Neural cell (in vitro differentiated cells): ENCODE measurements around the gene MSI2. TPM values are rescaled to one million over a fixed set of nuclear protein-coding genes. Genes with fewer than 3 reads are reported as not detected.

Experiments used
- H2AFZ ChIP-seq: fragments of 200-600, 300-800 bp; sonication (generic), shearing (Covaris generic); 2 replicates; pipeline ENCODE4 v1.6.0; 2014; ENCODE audit warnings: low read depth, mild to moderate bottlenecking, antibody characterized with exemption, low read length, moderate library complexity
- H3F3A ChIP-seq: fragments of 200-600 bp; shearing (Covaris generic); 2 replicates; pipeline ENCODE4 v1.6.1; 2016; ENCODE audit warnings: mild to moderate bottlenecking, moderate library complexity, mixed read lengths, antibody characterized with exemption, low read length; ENCODE audit not compliant: insufficient read depth, poor library complexity, severe bottlenecking
- H3K27ac ChIP-seq: fragments of 200-600, 300-800 bp; sonication (generic), shearing (Covaris generic); 2 replicates; pipeline ENCODE4 v1.5.1; 2014; ENCODE audit warnings: mild to moderate bottlenecking, low read length, moderate library complexity
- H3K27me3 ChIP-seq: fragments of 300-800, 200-600 bp; sonication (generic), shearing (Covaris generic); 2 replicates; pipeline ENCODE4 v1.6.0; 2014; ENCODE audit warnings: mild to moderate bottlenecking, low read depth, low read length, moderate library complexity; ENCODE audit not compliant: insufficient read depth
- H3K36me3 ChIP-seq: fragments of 300-800, 200-600 bp; sonication (generic), shearing (Covaris generic); 2 replicates; pipeline ENCODE4 v1.5.1; 2014; ENCODE audit warnings: mild to moderate bottlenecking, antibody characterized with exemption, low read length, moderate library complexity; ENCODE audit not compliant: insufficient read depth
- H3K4me2 ChIP-seq: fragments of 300-800, 200-600 bp; sonication (generic), shearing (Covaris generic); 2 replicates; pipeline ENCODE4 v1.6.0; 2014; ENCODE audit warnings: mild to moderate bottlenecking, low read length
- H3K4me3 ChIP-seq: fragments of 300-800, 200-600 bp; sonication (generic), shearing (Covaris generic); 2 replicates; pipeline ENCODE4 v1.5.1; 2014; ENCODE audit warnings: mild to moderate bottlenecking, low read length, moderate library complexity
- H3K79me2 ChIP-seq: fragments of 200-600 bp; shearing (Covaris generic); replicated peaks from 2 replicates; pipeline ENCODE4 v1.6.0; 2014; ENCODE audit warnings: mild to moderate bottlenecking, low read length, moderate library complexity; ENCODE audit not compliant: insufficient read depth
- H3K9ac ChIP-seq: fragments of 300-800, 200-600 bp; sonication (generic), shearing (Covaris generic); 2 replicates; pipeline ENCODE4 v1.6.1; 2016; ENCODE audit warnings: mild to moderate bottlenecking, low read length, mixed read lengths
- H3K9me2 ChIP-seq: fragments of 200-600 bp; shearing (Covaris generic); 2 replicates; pipeline ENCODE4 v1.6.1; 2016; ENCODE audit warnings: mild to moderate bottlenecking, low read length, mixed read lengths; ENCODE audit not compliant: insufficient read depth
- H3K9me3 ChIP-seq: fragments of 200-600, 300-800 bp; sonication (generic), shearing (Covaris generic); 2 replicates; pipeline ENCODE4 v1.6.1; 2016; ENCODE audit warnings: mild to moderate bottlenecking, mixed run types, low read length, moderate library complexity, mixed read lengths
- H4K20me1 ChIP-seq: fragments of 200-600 bp; shearing (Covaris generic); 2 replicates; pipeline ENCODE4 v1.6.1; 2016; ENCODE audit warnings: mild to moderate bottlenecking, mixed run types; ENCODE audit not compliant: insufficient read depth
- EP300 ChIP-seq: fragments of 450-650 bp; conservative IDR thresholded peaks from 2 replicates; pipeline ENCODE4 v1.6.1; 2014; ENCODE audit warnings: antibody characterized with exemption, mild to moderate bottlenecking, moderate library complexity; ENCODE audit not compliant: poor library complexity, severe bottlenecking
- EZH2 ChIP-seq: fragments of 200-600, 300-800 bp; shearing (Covaris generic), sonication (generic); IDR thresholded peaks from 2 replicates; pipeline ENCODE4 v1.6.1; 2014; ENCODE audit warnings: antibody characterized with exemption, low read length, borderline replicate concordance, mild to moderate bottlenecking; ENCODE audit not compliant: insufficient read depth, poor library complexity, severe bottlenecking
- MXI1 ChIP-seq: fragments of 450-650 bp; conservative IDR thresholded peaks from 2 replicates; pipeline ENCODE4 v1.6.1; 2014; ENCODE audit warnings: antibody characterized with exemption, mild to moderate bottlenecking; ENCODE audit not compliant: poor library complexity, severe bottlenecking
- POLR2AphosphoS5 ChIP-seq: IDR thresholded peaks from 2 replicates; pipeline ENCODE4 v1.6.1; 2012
- RAD21 ChIP-seq: fragments of 450-650 bp; conservative IDR thresholded peaks from 2 replicates; pipeline ENCODE4 v1.6.1; 2014; ENCODE audit warnings: antibody characterized with exemption, mild to moderate bottlenecking, moderate library complexity
- SMC3 ChIP-seq: fragments of 450-650 bp; conservative IDR thresholded peaks from 2 replicates; pipeline ENCODE4 v1.6.1; 2014; ENCODE audit warnings: antibody characterized with exemption, mild to moderate bottlenecking, moderate library complexity; ENCODE audit not compliant: poor library complexity
- TAF1 ChIP-seq: IDR thresholded peaks from 2 replicates; pipeline ENCODE4 v1.6.1; 2012; ENCODE audit warnings: low read depth
- polyA plus RNA-seq: library from polyadenylated mRNA; depleted of rRNA; stranded (reverse); fragments of >200 nt; gene quantifications from 2 replicates; pipeline ENCODE4 v1.2.3, GENCODE V29; 2014
- TF ChIP-seq, protein P1 (sequence below): fragments of 450-650 bp; IDR thresholded peaks from 2 replicates; pipeline ENCODE4 v1.5.1; 2014; ENCODE audit warnings: antibody characterized with exemption, mild to moderate bottlenecking, moderate library complexity; ENCODE audit not compliant: poor library complexity, severe bottlenecking
- TF ChIP-seq, protein P2 (sequence below): IDR thresholded peaks from 2 replicates; pipeline ENCODE4 v1.6.1; 2012; ENCODE audit warnings: borderline replicate concordance

MSI2 gene
- polyA plus RNA-seq, 1 donor from 2014 or later = 61.4 TPM

DNA sequence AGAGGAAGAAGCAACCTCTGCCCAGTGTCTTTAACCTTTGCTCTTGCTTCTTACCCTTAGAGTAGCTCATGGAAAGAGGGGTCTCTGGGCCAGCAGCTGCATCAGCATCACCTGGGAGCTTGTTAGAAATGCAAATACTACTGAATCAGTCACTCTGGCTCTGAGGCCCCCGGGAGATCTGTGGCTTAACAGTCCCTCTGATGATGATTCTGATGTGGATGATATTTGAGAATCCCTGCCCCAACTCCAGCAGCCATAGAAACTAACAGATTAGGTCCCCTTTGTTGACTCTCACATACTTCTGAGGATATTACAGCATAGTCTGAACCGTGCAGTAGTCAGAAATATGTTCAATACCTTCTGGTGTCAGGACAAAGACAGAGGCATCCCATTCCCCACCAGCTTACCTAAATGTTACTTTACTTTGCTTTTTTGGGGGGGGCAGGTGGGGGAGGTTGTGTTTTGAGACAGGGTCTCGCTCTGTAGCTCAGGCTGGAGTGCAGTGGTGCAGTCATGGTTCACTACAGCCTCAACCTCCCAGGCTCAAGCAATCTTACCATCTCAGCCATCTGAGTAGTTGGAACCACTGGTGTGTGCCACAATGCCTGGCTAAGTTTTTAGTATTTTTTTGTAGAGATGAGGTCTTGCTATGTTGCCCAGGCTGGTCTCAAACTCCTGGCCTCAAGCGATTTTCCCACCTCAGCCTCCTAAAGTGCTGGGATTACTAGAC is 268.7 kb downstream of the MSI2 start:
- H3K4me2 ChIP-seq = no peak overlapping the region
- H4K20me1 ChIP-seq = no peaks in the 10 kb centered on the region
- H2AFZ ChIP-seq = no peak overlapping the region
- no peak overlapping the region for H3K9ac ChIP-seq
- H3K79me2 ChIP-seq = peaks cover 26% of the 10 kb centered on the region
- no peak overlapping the region for H3K27ac ChIP-seq
- TF ChIP-seq POLR2AphosphoS5 (no peak), TAF1 (no peak), EP300 (no peak), MXI1 (no peak), SMC3 (no peak), RAD21 (no peak), EZH2 (no peak)
- TF ChIP-seq, protein P1, sequence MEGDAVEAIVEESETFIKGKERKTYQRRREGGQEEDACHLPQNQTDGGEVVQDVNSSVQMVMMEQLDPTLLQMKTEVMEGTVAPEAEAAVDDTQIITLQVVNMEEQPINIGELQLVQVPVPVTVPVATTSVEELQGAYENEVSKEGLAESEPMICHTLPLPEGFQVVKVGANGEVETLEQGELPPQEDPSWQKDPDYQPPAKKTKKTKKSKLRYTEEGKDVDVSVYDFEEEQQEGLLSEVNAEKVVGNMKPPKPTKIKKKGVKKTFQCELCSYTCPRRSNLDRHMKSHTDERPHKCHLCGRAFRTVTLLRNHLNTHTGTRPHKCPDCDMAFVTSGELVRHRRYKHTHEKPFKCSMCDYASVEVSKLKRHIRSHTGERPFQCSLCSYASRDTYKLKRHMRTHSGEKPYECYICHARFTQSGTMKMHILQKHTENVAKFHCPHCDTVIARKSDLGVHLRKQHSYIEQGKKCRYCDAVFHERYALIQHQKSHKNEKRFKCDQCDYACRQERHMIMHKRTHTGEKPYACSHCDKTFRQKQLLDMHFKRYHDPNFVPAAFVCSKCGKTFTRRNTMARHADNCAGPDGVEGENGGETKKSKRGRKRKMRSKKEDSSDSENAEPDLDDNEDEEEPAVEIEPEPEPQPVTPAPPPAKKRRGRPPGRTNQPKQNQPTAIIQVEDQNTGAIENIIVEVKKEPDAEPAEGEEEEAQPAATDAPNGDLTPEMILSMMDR = no peak
- TF ChIP-seq, protein P2, sequence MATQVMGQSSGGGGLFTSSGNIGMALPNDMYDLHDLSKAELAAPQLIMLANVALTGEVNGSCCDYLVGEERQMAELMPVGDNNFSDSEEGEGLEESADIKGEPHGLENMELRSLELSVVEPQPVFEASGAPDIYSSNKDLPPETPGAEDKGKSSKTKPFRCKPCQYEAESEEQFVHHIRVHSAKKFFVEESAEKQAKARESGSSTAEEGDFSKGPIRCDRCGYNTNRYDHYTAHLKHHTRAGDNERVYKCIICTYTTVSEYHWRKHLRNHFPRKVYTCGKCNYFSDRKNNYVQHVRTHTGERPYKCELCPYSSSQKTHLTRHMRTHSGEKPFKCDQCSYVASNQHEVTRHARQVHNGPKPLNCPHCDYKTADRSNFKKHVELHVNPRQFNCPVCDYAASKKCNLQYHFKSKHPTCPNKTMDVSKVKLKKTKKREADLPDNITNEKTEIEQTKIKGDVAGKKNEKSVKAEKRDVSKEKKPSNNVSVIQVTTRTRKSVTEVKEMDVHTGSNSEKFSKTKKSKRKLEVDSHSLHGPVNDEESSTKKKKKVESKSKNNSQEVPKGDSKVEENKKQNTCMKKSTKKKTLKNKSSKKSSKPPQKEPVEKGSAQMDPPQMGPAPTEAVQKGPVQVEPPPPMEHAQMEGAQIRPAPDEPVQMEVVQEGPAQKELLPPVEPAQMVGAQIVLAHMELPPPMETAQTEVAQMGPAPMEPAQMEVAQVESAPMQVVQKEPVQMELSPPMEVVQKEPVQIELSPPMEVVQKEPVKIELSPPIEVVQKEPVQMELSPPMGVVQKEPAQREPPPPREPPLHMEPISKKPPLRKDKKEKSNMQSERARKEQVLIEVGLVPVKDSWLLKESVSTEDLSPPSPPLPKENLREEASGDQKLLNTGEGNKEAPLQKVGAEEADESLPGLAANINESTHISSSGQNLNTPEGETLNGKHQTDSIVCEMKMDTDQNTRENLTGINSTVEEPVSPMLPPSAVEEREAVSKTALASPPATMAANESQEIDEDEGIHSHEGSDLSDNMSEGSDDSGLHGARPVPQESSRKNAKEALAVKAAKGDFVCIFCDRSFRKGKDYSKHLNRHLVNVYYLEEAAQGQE = no peak
- no peaks in the 10 kb centered on the region for H3K27me3 ChIP-seq
- H3K9me2 ChIP-seq = no peaks in the 10 kb centered on the region
- H3K36me3 ChIP-seq = no peaks in the 10 kb centered on the region
- H3F3A ChIP-seq = peaks cover 8% of the 10 kb centered on the region
- no peak overlapping the region for H3K4me3 ChIP-seq
- no peaks in the 10 kb centered on the region for H3K9me3 ChIP-seq

DNA sequence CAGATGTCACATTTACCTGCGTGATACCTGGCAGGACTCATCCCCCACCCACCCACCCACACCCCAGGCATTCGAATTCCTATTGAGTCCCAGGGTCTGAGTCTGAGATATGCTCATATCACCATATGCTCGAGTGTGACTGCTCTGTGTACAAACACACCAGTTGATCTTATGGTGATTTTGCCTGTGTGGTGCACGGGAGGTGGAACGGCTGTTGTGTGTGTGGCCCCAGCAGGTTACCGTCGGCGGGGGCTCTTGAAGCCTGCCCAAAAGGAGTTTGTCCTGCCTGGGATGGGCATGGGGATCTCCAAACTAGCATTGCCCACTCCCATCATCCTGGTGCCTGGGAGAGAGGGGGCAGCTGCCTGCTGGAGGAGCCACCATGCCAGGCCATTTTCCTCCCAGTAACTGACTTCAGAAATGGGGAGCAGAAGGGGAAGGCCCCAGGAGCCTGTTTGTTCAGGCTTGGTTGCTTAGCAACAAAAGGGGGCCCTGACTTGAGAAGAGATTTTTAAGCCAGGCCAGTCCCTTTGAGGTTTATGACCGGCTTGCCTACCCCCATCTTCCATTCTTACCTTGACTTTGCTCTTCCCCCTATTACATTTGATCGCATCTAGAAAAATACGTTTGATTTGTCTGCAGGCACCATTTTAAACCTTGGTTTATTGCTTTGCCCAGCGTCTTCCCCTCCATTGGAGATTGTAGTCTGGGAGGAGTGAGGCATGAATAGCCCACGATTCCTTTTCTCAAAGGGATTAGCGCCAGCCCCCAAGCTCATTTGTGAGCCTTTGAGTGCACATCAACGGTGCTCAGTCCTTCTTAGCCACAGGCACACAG is 271.1 kb downstream of the MSI2 start:
- Histone ChIP-seq H3K9me2 (no peaks in the 10 kb centered on the region), H3K79me2 (peaks cover 13% of the 10 kb centered on the region), H3K36me3 (no peaks in the 10 kb centered on the region)

More for the DNA sequence above, 271.1 kb downstream of the MSI2 start:
- TF ChIP-seq SMC3 (no peak), POLR2AphosphoS5 (peak; percentile 46), EP300 (no peak), EZH2 (no peak), RAD21 (peak; percentile 10), TAF1 (no peak), MXI1 (peak; percentile 13)
- TF ChIP-seq, protein P1 = no peak
- TF ChIP-seq, protein P2 = peak; percentile 16
- Histone ChIP-seq H4K20me1 (no peaks in the 10 kb centered on the region), H3K9ac (peak overlapping the region; percentile 29), H3K9me3 (no peaks in the 10 kb centered on the region), H3K4me3 (peak overlapping the region; percentile 40), H3K27ac (peak overlapping the region; percentile 68), H3K4me2 (peak overlapping the region; percentile 25), H3F3A (peaks cover 5% of the 10 kb centered on the region), H2AFZ (no peak overlapping the region), H3K27me3 (no peaks in the 10 kb centered on the region)
